ENCODE data around the gene KIAA0825. TPM values are rescaled to one million over a fixed set of nuclear protein-coding genes. Genes with fewer than 3 reads are reported as not detected.

The KIAA0825 gene
- total and polyA plus RNA-seq, 2 experiments from 2014 or later, result 1.7 to 1.8 TPM

- Mint-ChIP-seq H3K4me1 (peaks cover 7% of the 10 kb centered on the region; the same call in 2 of the 3 replicates), H3K4me3 (no peak overlapping the region), H3K27ac (no peak overlapping the region), H3K9me3 (no peaks in the 10 kb centered on the region), H3K27me3 (ENCODE audit: insufficient read depth, low read depth, poor library complexity) (no peaks in the 10 kb centered on the region), H3K36me3 (ENCODE audit: low read depth) (no peaks in the 10 kb centered on the region)
- no peak overlapping the region for H3K4me3 ChIP-seq
- no peak overlapping the region for H3K4me2 ChIP-seq
- ATAC-seq (no peak), DNase-seq (ENCODE audit: low spot score) (no peak)
- no peaks in the 10 kb centered on the region for H3K27me3 ChIP-seq (ENCODE audit: insufficient read depth)
- H3K4me1 ChIP-seq (ENCODE audit: insufficient read depth), result no peaks in the 10 kb centered on the region
- TF ChIP-seq ZNF462 (CRISPR knock-in tag; IDR thresholded peaks at IDR 0.05) (no peak), NANOG (IDR thresholded peaks at IDR 0.05; ENCODE audit: borderline replicate concordance) (no peak), ZNF331 (CRISPR knock-in tag; IDR thresholded peaks at IDR 0.05; ENCODE audit: low read depth) (no peak), ZNF114 (CRISPR knock-in tag; IDR thresholded peaks at IDR 0.05) (no peak), JUNB (IDR thresholded peaks at IDR 0.05; ENCODE audit: unreplicated experiment) (no peak), STAT1 (IDR thresholded peaks at IDR 0.05; ENCODE audit: unreplicated experiment) (no peak)
- TF ChIP-seq, protein P1, sequence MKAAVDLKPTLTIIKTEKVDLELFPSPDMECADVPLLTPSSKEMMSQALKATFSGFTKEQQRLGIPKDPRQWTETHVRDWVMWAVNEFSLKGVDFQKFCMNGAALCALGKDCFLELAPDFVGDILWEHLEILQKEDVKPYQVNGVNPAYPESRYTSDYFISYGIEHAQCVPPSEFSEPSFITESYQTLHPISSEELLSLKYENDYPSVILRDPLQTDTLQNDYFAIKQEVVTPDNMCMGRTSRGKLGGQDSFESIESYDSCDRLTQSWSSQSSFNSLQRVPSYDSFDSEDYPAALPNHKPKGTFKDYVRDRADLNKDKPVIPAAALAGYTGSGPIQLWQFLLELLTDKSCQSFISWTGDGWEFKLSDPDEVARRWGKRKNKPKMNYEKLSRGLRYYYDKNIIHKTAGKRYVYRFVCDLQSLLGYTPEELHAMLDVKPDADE (IDR thresholded peaks at IDR 0.05), result no peak
- no peaks in the 10 kb centered on the region for H4K20me1 ChIP-seq (replicated peaks; ENCODE audit: insufficient read depth)
- no peak overlapping the region for H2AFZ ChIP-seq
- H3K9me2 ChIP-seq (ENCODE audit: insufficient read depth), result no peaks in the 10 kb centered on the region
- H3K79me2 ChIP-seq (replicated peaks; ENCODE audit: insufficient read depth), result no peaks in the 10 kb centered on the region
- no peaks in the 10 kb centered on the region for H3F3A ChIP-seq (replicated peaks; ENCODE audit: low read depth)
- H3K27ac ChIP-seq (ENCODE audit: low read depth), result no peak overlapping the region
- no peaks in the 10 kb centered on the region for H3K36me3 ChIP-seq (ENCODE audit: insufficient read depth)
Observed at GRCh38 chr5:94522117-94522516, 96.3 kb downstream of the KIAA0825 start.

All from GM23338 (cell line).